BJ (cell line): Measurements from ENCODE around the gene PLK5. TPM values are rescaled to one million over a fixed set of nuclear protein-coding genes. Genes with fewer than 3 reads are reported as not detected.

Experiments used
- CTCF ChIA-PET: fragments of 350-600 bp; formaldehyde crosslinking; extraction: SDS; loops from one replicate; lab custom pipeline; 2021; ENCODE audit warnings: antibody characterized with exemption, inconsistent platforms; lab: Yijun Ruan, JAX
- POLR2A ChIA-PET: fragments of 300-600 bp; sonication (Branson Sonifier 250); formaldehyde crosslinking; extraction: SDS; loops from one replicate; lab custom pipeline; 2021; ENCODE audit warnings: antibody characterized with exemption; lab: Charles Lee
- DNase-seq: peaks from one replicate; pipeline ENCODE4 v3.0.0-alpha.2; 2011; ENCODE audit warnings: low read depth
- H3K27me3 ChIP-seq: 2 replicates; pipeline ENCODE4 v1.6.0; 2011; ENCODE audit warnings: low read length; ENCODE audit not compliant: control insufficient read depth, insufficient read depth
- H3K36me3 ChIP-seq: 2 replicates; pipeline ENCODE4 v1.5.1; 2011; ENCODE audit warnings: low read length; ENCODE audit not compliant: control insufficient read depth, insufficient read depth
- H3K4me3 ChIP-seq: 2 replicates; pipeline ENCODE4 v1.5.1; 2011; ENCODE audit warnings: low read depth, mild to moderate bottlenecking, control low read depth, low read length
- polyA plus RNA-seq: library from polyadenylated mRNA; depleted of rRNA; stranded (reverse); fragments of >200 nt; gene quantifications from 2 replicates; pipeline ENCODE4 v1.2.3, GENCODE V29; 2011
- TF ChIP-seq, protein P1 (sequence below): IDR thresholded peaks from 2 replicates; pipeline ENCODE4 v1.5.1; 2011; ENCODE audit warnings: low read depth, mild to moderate bottlenecking, control low read depth, inconsistent platforms, low read length, moderate library complexity; ENCODE audit not compliant: insufficient read depth

PLK5 gene
- polyA plus RNA-seq, 1 experiment: not detected

DNA sequence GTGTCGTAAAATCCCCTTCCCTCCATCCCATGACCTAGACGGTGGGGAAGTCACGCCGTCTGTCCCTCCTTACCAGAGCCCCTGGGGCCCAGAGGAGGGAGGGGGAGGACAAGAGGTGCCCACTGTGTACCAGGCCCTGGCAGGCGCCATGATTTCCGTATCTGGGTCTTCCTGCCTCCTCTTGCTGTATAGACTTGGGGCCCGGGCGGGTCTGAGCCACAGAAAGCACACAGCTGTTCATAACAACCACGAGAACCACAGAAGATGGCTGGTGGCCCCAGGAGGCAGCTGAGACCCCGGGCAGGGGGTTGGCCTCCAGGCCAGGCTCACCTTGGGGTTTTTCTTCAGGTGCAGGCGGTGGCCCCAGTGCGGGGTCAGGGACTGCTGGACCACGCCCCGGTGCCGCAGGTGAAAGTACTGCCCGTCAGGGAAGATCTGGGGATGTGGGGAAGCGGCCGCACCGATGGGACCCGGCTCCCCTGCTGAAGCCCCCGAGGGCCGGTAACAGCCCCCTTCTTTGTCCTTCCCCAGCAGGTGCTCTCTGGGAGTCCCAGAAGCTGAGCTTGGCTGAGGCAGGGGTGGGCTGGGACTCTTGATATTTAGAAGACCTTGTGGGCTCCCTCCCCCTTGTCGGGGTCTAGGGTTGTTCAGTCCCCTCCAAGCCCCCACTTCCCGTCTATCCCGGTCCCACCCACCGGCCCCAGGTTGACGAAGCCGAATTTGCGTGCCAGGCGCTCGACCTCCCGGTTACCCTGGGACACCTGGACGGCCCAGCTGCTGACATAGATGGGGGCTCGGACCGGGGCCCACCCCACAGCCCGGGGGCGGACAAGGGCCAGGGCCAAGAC, 34.2 kb upstream of the PLK5 start:
- H3K36me3 ChIP-seq: no peaks in the 10 kb centered on the region
- peak overlapping the region; percentile 61 for H3K4me3 ChIP-seq
- ChIA-PET CTCF (interaction anchor here (1.2 kb wide), 1 partner anchor 11 kb away, joined by 4 read pairs; no protein-coding TSS in a partner anchor), POLR2A (no interaction called here)
- H3K27me3 ChIP-seq: peaks cover 4% of the 10 kb centered on the region
- TF ChIP-seq, protein P1, sequence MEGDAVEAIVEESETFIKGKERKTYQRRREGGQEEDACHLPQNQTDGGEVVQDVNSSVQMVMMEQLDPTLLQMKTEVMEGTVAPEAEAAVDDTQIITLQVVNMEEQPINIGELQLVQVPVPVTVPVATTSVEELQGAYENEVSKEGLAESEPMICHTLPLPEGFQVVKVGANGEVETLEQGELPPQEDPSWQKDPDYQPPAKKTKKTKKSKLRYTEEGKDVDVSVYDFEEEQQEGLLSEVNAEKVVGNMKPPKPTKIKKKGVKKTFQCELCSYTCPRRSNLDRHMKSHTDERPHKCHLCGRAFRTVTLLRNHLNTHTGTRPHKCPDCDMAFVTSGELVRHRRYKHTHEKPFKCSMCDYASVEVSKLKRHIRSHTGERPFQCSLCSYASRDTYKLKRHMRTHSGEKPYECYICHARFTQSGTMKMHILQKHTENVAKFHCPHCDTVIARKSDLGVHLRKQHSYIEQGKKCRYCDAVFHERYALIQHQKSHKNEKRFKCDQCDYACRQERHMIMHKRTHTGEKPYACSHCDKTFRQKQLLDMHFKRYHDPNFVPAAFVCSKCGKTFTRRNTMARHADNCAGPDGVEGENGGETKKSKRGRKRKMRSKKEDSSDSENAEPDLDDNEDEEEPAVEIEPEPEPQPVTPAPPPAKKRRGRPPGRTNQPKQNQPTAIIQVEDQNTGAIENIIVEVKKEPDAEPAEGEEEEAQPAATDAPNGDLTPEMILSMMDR: no peak
- no peak for DNase-seq

DNA sequence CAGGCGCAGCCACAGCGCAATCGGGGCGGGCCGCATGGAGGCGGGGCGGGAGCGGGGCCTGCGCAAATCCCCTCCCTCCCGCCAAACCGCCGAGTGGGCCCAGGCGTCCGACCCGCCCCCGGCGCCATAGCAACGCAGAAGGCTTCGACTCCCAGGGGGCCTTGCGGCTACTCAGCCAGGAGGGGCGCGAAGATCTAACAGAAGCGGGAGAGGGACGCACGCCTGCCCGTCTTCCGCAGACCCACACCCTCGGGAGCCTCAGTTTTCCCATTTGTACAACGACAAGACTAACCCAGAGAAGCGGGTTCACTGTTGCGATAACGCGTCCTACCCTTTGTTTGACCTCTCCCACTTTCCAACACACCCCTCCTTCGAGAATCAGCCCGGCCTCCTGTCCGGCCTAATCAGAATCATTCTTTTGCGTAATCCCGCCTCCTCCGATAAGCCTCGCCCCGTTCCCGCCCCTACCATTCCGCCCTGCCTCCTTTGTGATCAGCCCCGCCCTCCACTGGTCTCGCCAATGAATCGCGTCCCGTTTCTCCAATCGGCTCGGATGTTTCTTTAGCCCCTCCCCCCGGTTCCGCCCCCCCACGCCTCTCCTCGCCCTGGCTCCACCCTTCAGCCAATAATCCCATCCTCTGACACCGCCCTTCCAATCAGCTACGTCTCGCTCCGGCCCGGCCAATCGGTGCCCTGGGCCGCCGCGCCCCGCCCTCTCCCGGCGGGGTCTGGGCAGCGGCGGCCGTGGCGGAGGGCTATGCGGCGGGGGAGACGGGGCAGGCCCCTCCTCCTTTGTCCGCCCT, 33.4 kb upstream of the PLK5 start, which contains the start of gene PCSK4:
Gene PCSK4 (minus strand): TSS at position 40 of the 803 bp plus-strand sequence. CDS start 4 bp downstream, at position 36.
- TF ChIP-seq, protein P1: no peak
- peaks cover 4% of the 10 kb centered on the region for H3K27me3 ChIP-seq
- CTCF ChIA-PET: interaction anchor here (0.6 to 1.2 kb wide), 6 partner anchors 10 to 211 kb away, joined by 3 to 6 read pairs (median 4); no protein-coding TSS in a partner anchor
- POLR2A ChIA-PET: interaction anchor here (0.6 to 0.7 kb wide), 2 partner anchors 54 to 222 kb away, joined by 4 to 7 read pairs; partner anchors contain the start of gene CIRBP
- H3K4me3 ChIP-seq: peak within 1 kb of the TSS; percentile 61
- no peaks in the 10 kb centered on the region for H3K36me3 ChIP-seq
- DNase-seq: peak; percentile 90

DNA sequence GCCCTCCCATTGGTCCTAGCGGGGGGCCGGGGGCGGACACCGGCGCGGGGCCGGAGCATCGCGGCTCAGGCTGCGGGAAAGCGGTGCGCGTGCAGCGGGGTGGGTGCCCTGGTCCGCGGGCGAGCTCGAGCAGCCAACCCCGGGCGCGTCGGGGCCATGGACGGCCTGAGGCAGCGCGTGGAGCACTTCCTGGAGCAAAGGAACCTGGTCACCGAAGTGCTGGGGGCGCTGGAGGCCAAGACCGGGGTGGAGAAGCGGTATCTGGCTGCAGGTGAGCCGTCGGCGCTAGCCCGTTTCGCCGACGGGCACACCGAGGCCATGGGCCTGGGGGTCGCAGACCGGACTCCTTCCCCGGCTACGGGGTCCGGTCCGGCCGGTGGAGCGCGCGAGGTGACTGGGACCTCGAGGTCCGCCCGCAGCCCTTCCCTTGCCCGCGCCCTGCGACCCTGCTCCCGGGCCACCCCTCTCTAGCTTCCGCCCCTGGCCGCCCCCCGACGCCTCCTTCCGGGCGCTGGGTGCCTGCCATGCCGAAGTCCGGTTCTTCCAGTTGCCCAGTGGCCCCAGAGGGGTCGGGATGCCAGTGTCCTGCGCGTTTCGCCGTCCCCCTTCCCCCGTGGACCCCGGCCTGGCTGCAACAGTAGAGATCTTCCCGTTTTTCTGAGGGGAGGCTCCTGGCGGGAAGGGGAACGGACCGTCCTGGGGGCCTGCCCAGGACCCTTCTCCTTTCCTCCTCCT, 32.6 kb upstream of the PLK5 start, which contains the start of gene REEP6:
Gene REEP6 (plus strand): TSS at position 68 of the 735 bp plus-strand sequence. CDS start 89 bp downstream, at position 157.
- DNase-seq: no peak
- Histone ChIP-seq H3K36me3 (no peaks in the 10 kb centered on the region), H3K27me3 (peaks cover 4% of the 10 kb centered on the region), H3K4me3 (peak within 1 kb of the TSS; percentile 61)
- POLR2A ChIA-PET: interaction anchor here (0.6 kb wide), 1 partner anchor 54 kb away, joined by 7 read pairs; no protein-coding TSS in a partner anchor
- CTCF ChIA-PET: interaction anchor here (0.6 to 1.3 kb wide), 7 partner anchors 11 to 212 kb away, joined by 3 to 6 read pairs (median 3); no protein-coding TSS in a partner anchor
- TF ChIP-seq, protein P1: no peak

DNA sequence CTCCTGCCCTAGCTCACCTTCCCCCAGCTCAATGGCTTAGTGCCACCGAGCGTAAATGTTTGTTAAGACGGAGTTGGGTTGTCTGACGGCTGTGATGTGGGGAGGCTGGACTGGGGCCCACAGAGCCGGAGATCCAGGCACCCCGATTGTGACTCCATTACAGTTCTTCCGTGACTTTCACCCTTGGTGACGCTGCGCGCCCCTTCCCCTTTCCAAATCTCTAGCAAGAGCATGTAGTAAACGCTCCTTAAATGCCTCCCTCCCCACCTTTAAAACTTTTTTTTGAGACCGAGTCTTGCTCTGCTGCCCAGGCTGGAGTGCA, 32.1 kb upstream of the PLK5 start:
- Histone ChIP-seq H3K36me3 (no peaks in the 10 kb centered on the region), H3K4me3 (no peak overlapping the region), H3K27me3 (peaks cover 7% of the 10 kb centered on the region)
- ChIA-PET POLR2A (no interaction called here), CTCF (interaction anchor here (1.1 to 1.3 kb wide), 2 partner anchors 11 to 23 kb away, joined by 3 read pairs; no protein-coding TSS in a partner anchor)
- DNase-seq: no peak
- TF ChIP-seq, protein P1: no peak
